H9 (cell line): ENCODE measurements around the gene CMTM5. TPM values are rescaled to one million over a fixed set of nuclear protein-coding genes. Genes with fewer than 3 reads are reported as not detected.

Experiments
- DNase-seq: peaks from one replicate; pipeline ENCODE4 v3.0.0-alpha.2; 2017
- H2AFZ ChIP-seq: one replicate; pipeline ENCODE4 v1.6.1; 2013; ENCODE audit warnings: mild to moderate bottlenecking, low read length, control low read depth, moderate library complexity
- H2AK5ac ChIP-seq: 2 replicates; pipeline ENCODE4 v1.6.1; 2013; ENCODE audit warnings: low read length, control low read depth, mixed read lengths; ENCODE audit not compliant: insufficient read length
- H2BK120ac ChIP-seq: one replicate; pipeline ENCODE4 v1.6.1; 2013; ENCODE audit warnings: low read depth, mild to moderate bottlenecking, low read length, control low read depth, inconsistent platforms; ENCODE audit not compliant: poor library complexity, severe bottlenecking
- H2BK12ac ChIP-seq: 2 replicates; pipeline ENCODE4 v1.6.1; 2013; ENCODE audit warnings: low read length, control low read depth, mixed read lengths, low read depth; ENCODE audit not compliant: insufficient read length
- H2BK15ac ChIP-seq: 2 replicates; pipeline ENCODE4 v1.6.1; 2013; ENCODE audit warnings: low read depth, low read length, control low read depth
- H2BK20ac ChIP-seq: one replicate; pipeline ENCODE4 v1.6.1; 2013; ENCODE audit warnings: low read depth, mild to moderate bottlenecking, low read length, control low read depth, inconsistent platforms; ENCODE audit not compliant: poor library complexity, severe bottlenecking
- H2BK5ac ChIP-seq: 2 replicates; pipeline ENCODE4 v1.6.1; 2013; ENCODE audit warnings: low read length, control low read depth, mixed read lengths; ENCODE audit not compliant: insufficient read length
- H3K14ac ChIP-seq: 2 replicates; pipeline ENCODE4 v1.6.1; 2013; ENCODE audit warnings: low read length, control low read depth; ENCODE audit not compliant: insufficient read depth
- H3K18ac ChIP-seq: 2 replicates; pipeline ENCODE4 v1.6.1; 2013; ENCODE audit warnings: low read depth, mild to moderate bottlenecking, mixed read lengths, low read length, control low read depth; ENCODE audit not compliant: insufficient read length
- H3K23ac ChIP-seq: 2 replicates; pipeline ENCODE4 v1.6.1; 2013; ENCODE audit warnings: low read length, control low read depth, mixed read lengths, low read depth; ENCODE audit not compliant: insufficient read length
- H3K23me2 ChIP-seq: 2 replicates; pipeline ENCODE4 v1.6.1; 2013; ENCODE audit warnings: low read depth, mild to moderate bottlenecking, mixed read lengths, low read length, control low read depth; ENCODE audit not compliant: insufficient read length, poor library complexity, severe bottlenecking
- H3K27ac ChIP-seq: 2 replicates; pipeline ENCODE4 v1.5.1; 2013; ENCODE audit warnings: low read length, control low read depth, mixed read lengths, low read depth; ENCODE audit not compliant: insufficient read length
- H3K27me3 ChIP-seq: 2 replicates; pipeline ENCODE4 v1.6.1; 2013; ENCODE audit warnings: low read length, control low read depth, inconsistent platforms; ENCODE audit not compliant: insufficient read depth
- H3K4ac ChIP-seq: 2 replicates; pipeline ENCODE4 v1.6.1; 2013; ENCODE audit warnings: low read depth, mild to moderate bottlenecking, control low read depth, inconsistent platforms, low read length, moderate library complexity
- H3K4me1 ChIP-seq: 2 replicates; pipeline ENCODE4 v1.6.1; 2013; ENCODE audit warnings: low read length, control low read depth, inconsistent platforms; ENCODE audit not compliant: insufficient read depth
- H3K4me2 ChIP-seq: 2 replicates; pipeline ENCODE4 v1.6.1; 2013; ENCODE audit warnings: low read length, control low read depth, mixed read lengths; ENCODE audit not compliant: insufficient read length, insufficient read depth
- H3K56ac ChIP-seq: 2 replicates; pipeline ENCODE4 v1.6.1; 2013; ENCODE audit warnings: low read depth, mild to moderate bottlenecking, mixed read lengths, low read length, control low read depth; ENCODE audit not compliant: insufficient read length
- H3K79me1 ChIP-seq: 2 replicates; pipeline ENCODE4 v1.6.1; 2013; ENCODE audit warnings: low read depth, mild to moderate bottlenecking, moderate library complexity, low read length, control low read depth, inconsistent platforms; ENCODE audit not compliant: insufficient read depth, poor library complexity, severe bottlenecking
- H3K79me2 ChIP-seq: 2 replicates; pipeline ENCODE4 v1.6.1; 2013; ENCODE audit warnings: low read length, control low read depth, inconsistent platforms; ENCODE audit not compliant: insufficient read depth
- H3K9ac ChIP-seq: 2 replicates; pipeline ENCODE4 v1.6.1; 2013; ENCODE audit warnings: low read length, control low read depth, mixed read lengths; ENCODE audit not compliant: insufficient read length; ENCODE audit errors: extremely low read depth
- H3K9me3 ChIP-seq: one replicate; pipeline ENCODE4 v1.6.1; 2013; ENCODE audit warnings: low read depth, low read length, inconsistent platforms; ENCODE audit not compliant: control insufficient read depth
- H3T11ph ChIP-seq: one replicate; pipeline ENCODE4 v1.6.1; 2013; ENCODE audit warnings: mild to moderate bottlenecking, low read length, control low read depth, inconsistent platforms
- H4K20me1 ChIP-seq: one replicate; pipeline ENCODE4 v1.6.1; 2013; ENCODE audit not compliant: control insufficient read depth, insufficient read length, insufficient read depth
- H4K5ac ChIP-seq: 2 replicates; pipeline ENCODE4 v1.6.1; 2013; ENCODE audit warnings: low read depth, mild to moderate bottlenecking, mixed read lengths, low read length, control low read depth; ENCODE audit not compliant: insufficient read length
- H4K8ac ChIP-seq: replicated peaks from 2 replicates; pipeline ENCODE4 v1.6.1; 2013; ENCODE audit warnings: low read length, control low read depth, mixed read lengths, low read depth; ENCODE audit not compliant: insufficient read length
- H4K91ac ChIP-seq: 2 replicates; pipeline ENCODE4 v1.6.1; 2013; ENCODE audit warnings: low read depth, mild to moderate bottlenecking, moderate library complexity, mixed read lengths, low read length, control low read depth; ENCODE audit not compliant: insufficient read length
- H3K27ac Mint-ChIP-seq, 3 experiments: 2 replicates in 2 of 3; 3 replicates in 1 of 3; pipeline ENCODE4 v1.8.0; 2020 to 2021; ENCODE audit warnings: mixed read lengths in 3 of 3, mild to moderate bottlenecking in 1 of 3, moderate library complexity in 1 of 3
- H3K27me3 Mint-ChIP-seq: 2 replicates; pipeline ENCODE4 v1.8.0; 2021; ENCODE audit warnings: low read depth, mild to moderate bottlenecking, moderate library complexity, mixed read lengths
- H3K36me3 Mint-ChIP-seq, 3 experiments: 2 replicates in 2 of 3; 3 replicates in 1 of 3; pipeline ENCODE4 v1.8.0; 2020 to 2021; ENCODE audit warnings: low read depth in 3 of 3, mixed read lengths in 3 of 3; ENCODE audit not compliant: insufficient read depth in 1 of 3
- H3K4me1 Mint-ChIP-seq, 2 experiments: 2 replicates each; pipeline ENCODE4 v1.8.0; 2020; ENCODE audit warnings: mixed read lengths in 2 of 2
- H3K4me3 Mint-ChIP-seq, 2 experiments: 2 replicates in 1 of 2; 3 replicates in 1 of 2; pipeline ENCODE4 v1.8.0; 2020 to 2021; ENCODE audit warnings: mild to moderate bottlenecking in 2 of 2, mixed read lengths in 2 of 2, moderate library complexity in 1 of 2
- H3K9me3 Mint-ChIP-seq, 2 experiments: 2 replicates in 1 of 2; 3 replicates in 1 of 2; pipeline ENCODE4 v1.8.0; 2020; ENCODE audit warnings: mild to moderate bottlenecking in 2 of 2, mixed read lengths in 2 of 2, moderate library complexity in 1 of 2
- WGBS: extraction: QIAGEN DNeasy Blood & Tissue Kit; methylation state at CpG from one replicate; pipeline ENCODE4 v1.1.7; 2013; ENCODE audit warnings: missing lambda C conversion rate, low lambda C conversion rate, mixed read lengths; ENCODE audit not compliant: insufficient read length; ENCODE audit errors: extremely low coverage; 5-methylcytosine and 5-hydroxymethylcytosine counted together
- total RNA-seq: library from RNA; stranded (reverse); gene quantifications from 2 replicates; pipeline ENCODE4 v1.2.1, GENCODE V29; 2021
- TF ChIP-seq, protein P1 (sequence below): fragments of 200-600 bp; sonication (generic); conservative IDR thresholded peaks from 3 replicates; pipeline ENCODE4 v1.8.0; 2021; ENCODE audit warnings: antibody characterized with exemption, mild to moderate bottlenecking

CMTM5 gene
- total RNA-seq, 1 experiment from 2014 or later, result not detected

DNA sequence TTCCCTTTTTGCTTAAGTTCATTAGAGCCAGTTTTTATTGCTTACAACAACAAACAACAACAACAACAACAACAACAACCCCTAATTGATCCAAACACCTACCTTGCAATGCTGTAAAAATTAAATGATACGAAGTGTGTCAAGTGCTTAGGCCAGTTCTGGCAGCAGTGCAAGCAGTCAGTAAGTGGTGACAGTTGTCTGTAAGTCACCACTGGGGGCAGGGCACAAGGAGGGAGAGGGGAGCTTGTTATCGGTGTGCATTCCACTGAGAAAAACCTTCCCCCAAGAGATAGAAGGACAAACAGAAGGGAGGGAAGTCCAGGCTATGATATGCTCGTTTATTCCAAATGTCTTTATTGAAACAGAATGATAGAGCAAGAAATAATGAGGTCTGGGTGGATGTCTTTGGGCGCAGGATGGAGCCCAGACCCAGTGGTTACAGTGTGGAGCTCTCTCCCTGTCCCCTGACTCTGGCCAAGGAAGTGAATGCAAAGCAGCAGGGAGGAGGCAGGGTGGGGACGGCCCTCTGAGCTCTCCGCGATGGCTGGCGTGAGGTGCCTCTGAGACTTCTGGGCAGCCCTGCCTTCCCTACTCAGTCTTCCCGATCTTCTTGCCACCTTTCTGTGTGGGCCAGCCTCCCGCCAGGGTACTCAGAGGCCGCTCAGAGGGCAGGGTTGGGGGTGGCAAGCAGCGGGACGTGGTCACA, 30.7 kb upstream of the CMTM5 start:
- no peak overlapping the region; a peak in 2 of 5 replicates for H3K4me3 Mint-ChIP-seq
- no peak overlapping the region for H3K4me2 ChIP-seq
- H3K27ac Mint-ChIP-seq, result peak overlapping the region in 2 of 3 experiments; percentile 17 to 27; a peak in 3 of 7 replicates

More for the DNA sequence above, 30.7 kb upstream of the CMTM5 start:
- H3K27me3 ChIP-seq, result no peaks in the 10 kb centered on the region
- no peak overlapping the region for H4K91ac ChIP-seq
- no peak overlapping the region for H3K56ac ChIP-seq
- WGBS, result no CpG with 5 or more reads among the region's 13 CpGs
- no peak overlapping the region for H3K9ac ChIP-seq
- H3K36me3 Mint-ChIP-seq, result peaks cover 13 to 23% (median 20%) of the 10 kb centered on the region in 3 experiments
- H4K5ac ChIP-seq, result no peak overlapping the region
- no peak overlapping the region for H3T11ph ChIP-seq
- H3K4ac ChIP-seq, result no peak overlapping the region
- TF ChIP-seq, protein P1, sequence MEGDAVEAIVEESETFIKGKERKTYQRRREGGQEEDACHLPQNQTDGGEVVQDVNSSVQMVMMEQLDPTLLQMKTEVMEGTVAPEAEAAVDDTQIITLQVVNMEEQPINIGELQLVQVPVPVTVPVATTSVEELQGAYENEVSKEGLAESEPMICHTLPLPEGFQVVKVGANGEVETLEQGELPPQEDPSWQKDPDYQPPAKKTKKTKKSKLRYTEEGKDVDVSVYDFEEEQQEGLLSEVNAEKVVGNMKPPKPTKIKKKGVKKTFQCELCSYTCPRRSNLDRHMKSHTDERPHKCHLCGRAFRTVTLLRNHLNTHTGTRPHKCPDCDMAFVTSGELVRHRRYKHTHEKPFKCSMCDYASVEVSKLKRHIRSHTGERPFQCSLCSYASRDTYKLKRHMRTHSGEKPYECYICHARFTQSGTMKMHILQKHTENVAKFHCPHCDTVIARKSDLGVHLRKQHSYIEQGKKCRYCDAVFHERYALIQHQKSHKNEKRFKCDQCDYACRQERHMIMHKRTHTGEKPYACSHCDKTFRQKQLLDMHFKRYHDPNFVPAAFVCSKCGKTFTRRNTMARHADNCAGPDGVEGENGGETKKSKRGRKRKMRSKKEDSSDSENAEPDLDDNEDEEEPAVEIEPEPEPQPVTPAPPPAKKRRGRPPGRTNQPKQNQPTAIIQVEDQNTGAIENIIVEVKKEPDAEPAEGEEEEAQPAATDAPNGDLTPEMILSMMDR, result peak; percentile 29; the same call in 2 of the 3 replicates
- H2AFZ ChIP-seq, result no peak overlapping the region
- peaks cover 5 to 8% of the 10 kb centered on the region in 2 experiments; a peak in 3 of 5 replicates for H3K9me3 Mint-ChIP-seq
- no peak overlapping the region for H3K23ac ChIP-seq
- H2BK12ac ChIP-seq, result no peak overlapping the region
- no peaks in the 10 kb centered on the region for H4K20me1 ChIP-seq
- H3K27ac ChIP-seq, result no peak overlapping the region
- H3K4me1 ChIP-seq, result no peaks in the 10 kb centered on the region; the same call in 1 of the 2 replicates
- peaks cover 10% of the 10 kb centered on the region for H3K27me3 Mint-ChIP-seq
- H3K14ac ChIP-seq, result no peak overlapping the region
- H3K79me1 ChIP-seq, result no peaks in the 10 kb centered on the region
- H3K79me2 ChIP-seq, result no peaks in the 10 kb centered on the region
- no peak overlapping the region for H2BK20ac ChIP-seq
- peaks cover 20% of the 10 kb centered on the region in 2 experiments for H3K4me1 Mint-ChIP-seq
- H4K8ac ChIP-seq, result no peak overlapping the region
- no peak overlapping the region for H2BK15ac ChIP-seq
- H3K9me3 ChIP-seq, result no peaks in the 10 kb centered on the region
- DNase-seq, result peak; percentile 48
- H2AK5ac ChIP-seq, result no peak overlapping the region
- no peak overlapping the region for H3K18ac ChIP-seq
- H3K23me2 ChIP-seq, result no peaks in the 10 kb centered on the region
- H2BK120ac ChIP-seq, result no peak overlapping the region
- no peak overlapping the region for H2BK5ac ChIP-seq
